Epithelial cell of proximal tubule (primary cell): ENCODE results near the gene ZDHHC3. TPM values are rescaled to one million over a fixed set of nuclear protein-coding genes. Genes with fewer than 3 reads are reported as not detected.

Experiments
- DNase-seq: peaks from one replicate; pipeline ENCODE4 v3.0.0-alpha.2; 2011; ENCODE audit warnings: low read depth
- H3K4me3 ChIP-seq: 2 replicates; pipeline ENCODE4 v1.5.1; 2011; ENCODE audit warnings: low read depth, mild to moderate bottlenecking, low read length
- CTCF ChIP-seq: conservative IDR thresholded peaks from 2 replicates; pipeline ENCODE4 v1.5.1; 2012; ENCODE audit warnings: low read depth, mild to moderate bottlenecking, low read length
- total RNA-seq: library from RNA; depleted of rRNA; stranded (reverse); fragments of >200 nt; gene quantifications from 2 replicates; pipeline ENCODE4 v1.2.3, GENCODE V29; 2015

Gene ZDHHC3
- total RNA-seq, 1 donor from 2014 or later, result 38.9 TPM

DNA sequence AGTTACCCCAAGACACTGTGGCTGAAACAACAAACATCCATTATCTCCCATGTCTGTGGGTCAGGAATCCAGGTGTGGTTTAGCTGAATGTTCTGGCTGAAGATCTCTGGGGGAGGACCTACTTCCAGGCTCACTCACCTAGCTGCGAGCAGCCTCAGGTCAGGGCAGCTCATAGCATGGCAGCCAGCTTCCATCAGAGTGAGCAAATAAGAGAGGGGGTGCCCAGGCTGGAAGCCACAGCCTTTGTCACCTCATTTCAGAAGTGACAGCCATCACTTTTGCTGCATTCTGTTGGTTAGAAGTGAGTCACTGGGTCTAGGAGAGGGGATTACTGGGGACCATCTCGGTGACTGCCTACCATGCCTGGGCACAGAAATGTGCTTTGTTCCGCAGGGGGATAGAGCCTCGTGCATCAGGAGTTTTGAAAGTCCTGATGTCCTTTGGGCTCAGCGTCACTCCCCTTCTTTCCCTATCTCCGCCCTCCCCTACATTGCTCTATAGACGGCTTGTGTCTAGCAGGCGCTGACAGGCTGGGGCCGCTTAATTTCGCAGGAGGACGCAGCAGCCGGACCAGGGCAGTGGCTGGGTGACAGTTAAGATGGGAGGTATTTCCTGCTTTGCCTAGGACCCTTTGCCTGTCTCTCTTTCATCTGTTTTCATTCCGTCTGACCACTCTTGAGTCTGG lies 76.1 kb downstream of the ZDHHC3 start:
- DNase-seq, result no peak
- no peak overlapping the region for H3K4me3 ChIP-seq
- no peak for TF ChIP-seq CTCF

- no peak overlapping the region for H3K4me3 ChIP-seq
- DNase-seq, result no peak
- TF ChIP-seq CTCF, result no peak
These were observed 79.5 kb downstream of the ZDHHC3 start for GRCh38 chr3:44896440-44896839.

- no peak overlapping the region for H3K4me3 ChIP-seq
- no peak for DNase-seq
- no peak for TF ChIP-seq CTCF
These were observed 81.5 kb downstream of the ZDHHC3 start for GRCh38 chr3:44894485-44894884.

- TF ChIP-seq CTCF, result no peak
- DNase-seq, result peak; percentile 56
- H3K4me3 ChIP-seq, result no peak overlapping the region
These were observed 82.9 kb downstream of the ZDHHC3 start for GRCh38 chr3:44893097-44893496.

GRCh38 chr3:44892689-44893088 lies 83.3 kb downstream of the ZDHHC3 start:
- DNase-seq, result no peak
- TF ChIP-seq CTCF, result no peak
- no peak overlapping the region for H3K4me3 ChIP-seq

- no peak for DNase-seq
- H3K4me3 ChIP-seq, result no peak overlapping the region
- no peak for TF ChIP-seq CTCF
These were observed 85.1 kb downstream of the ZDHHC3 start for GRCh38 chr3:44890852-44891251.

DNA sequence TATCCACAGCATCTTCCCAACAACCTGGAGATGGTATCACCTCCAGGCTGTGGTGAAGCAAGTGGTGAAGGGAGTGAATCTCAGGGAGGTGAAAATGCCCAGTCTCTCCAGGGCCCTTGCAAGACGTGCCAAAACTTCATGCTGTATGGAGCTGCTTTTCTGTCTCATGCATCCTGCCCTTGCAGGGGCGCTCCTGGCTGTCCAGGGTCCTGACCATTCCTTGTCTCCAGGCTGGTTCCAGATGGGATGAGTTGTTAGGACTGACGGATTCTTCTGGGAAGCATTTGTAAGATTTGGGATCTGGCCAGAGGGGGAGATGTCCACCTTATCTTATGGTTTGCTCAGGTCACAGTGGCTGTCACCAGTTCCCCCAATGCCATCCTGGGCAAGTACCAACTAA lies 85.7 kb downstream of the ZDHHC3 start:
- TF ChIP-seq CTCF, result no peak

More for the DNA sequence above, 85.7 kb downstream of the ZDHHC3 start:
- no peak overlapping the region for H3K4me3 ChIP-seq
- no peak for DNase-seq
